Measurements from ENCODE around the gene CD52.
A peak's percentile ranks its signal among the peaks of the same experiment; 100 is the strongest.

The CD52 gene

GRCh38 chr1:26287811-26288210 lies 29.9 kb upstream of the CD52 start:
- H3K27ac ChIP-seq: peak overlapping the region; percentile 56
- ChIA-PET CTCF (interaction anchor here (1.4 kb wide), 1 partner anchor 27 kb away, joined by 3 read pairs; no protein-coding TSS in a partner anchor), POLR2A (ENCODE audit: low non-redundant PET) (interaction anchor here (0.7 kb wide), 1 partner anchor 8 kb away, joined by 3 read pairs; the partner anchor contains the start of gene SH3BGRL3)
- DNase-seq (ENCODE audit: low spot score): no peak
- no peak for TF ChIP-seq CTCF (conservative IDR thresholded peaks at IDR 0.05; ENCODE audit: low read depth)

GRCh38 chr1:26288311-26288941 lies 29.3 kb upstream of the CD52 start:
- H3K27ac ChIP-seq: peak overlapping the region; percentile 56
- DNase-seq (ENCODE audit: low spot score): no peak
- ChIA-PET CTCF (interaction anchor here (1.0 to 1.4 kb wide), 3 partner anchors 10 to 103 kb away, joined by 3 to 5 read pairs (median 4); no protein-coding TSS in a partner anchor), POLR2A (ENCODE audit: low non-redundant PET) (no interaction called here)
- TF ChIP-seq CTCF (conservative IDR thresholded peaks at IDR 0.05; ENCODE audit: low read depth): no peak

GRCh38 chr1:26289158-26290059 lies 28.3 kb upstream of the CD52 start:
- TF ChIP-seq CTCF (conservative IDR thresholded peaks at IDR 0.05; ENCODE audit: low read depth): no peak
- DNase-seq (ENCODE audit: low spot score): no peak
- peak overlapping the region; percentile 56 for H3K27ac ChIP-seq
- ChIA-PET POLR2A (ENCODE audit: low non-redundant PET) (no interaction called here), CTCF (interaction anchor here (0.8 to 1.4 kb wide), 4 partner anchors 11 to 102 kb away, joined by 3 to 5 read pairs (median 4); no protein-coding TSS in a partner anchor)

GRCh38 chr1:26290122-26290881 lies 27.5 kb upstream of the CD52 start:
- H3K27ac ChIP-seq: peak overlapping the region; percentile 56
- DNase-seq (ENCODE audit: low spot score): no peak
- TF ChIP-seq CTCF (conservative IDR thresholded peaks at IDR 0.05; ENCODE audit: low read depth): no peak
- ChIA-PET POLR2A (ENCODE audit: low non-redundant PET) (no interaction called here), CTCF (interaction anchor here (0.8 kb wide), 1 partner anchor 101 kb away, joined by 3 read pairs; no protein-coding TSS in a partner anchor)

- TF ChIP-seq CTCF (conservative IDR thresholded peaks at IDR 0.05; ENCODE audit: low read depth): no peak
- peak overlapping the region; percentile 56 for H3K27ac ChIP-seq
- no peak for DNase-seq (ENCODE audit: low spot score)
- CTCF ChIA-PET: no interaction called here
- POLR2A ChIA-PET (ENCODE audit: low non-redundant PET): no interaction called here
These were observed 26.9 kb upstream of the CD52 start for GRCh38 chr1:26290882-26291261.

GRCh38 chr1:26291433-26291832 lies 26.3 kb upstream of the CD52 start:
- POLR2A ChIA-PET (ENCODE audit: low non-redundant PET): no interaction called here
- CTCF ChIA-PET: no interaction called here
- H3K27ac ChIP-seq: peak overlapping the region; percentile 56; the same call in 1 of the 2 replicates

More at GRCh38 chr1:26291433-26291832, 26.3 kb upstream of the CD52 start:
- no peak for DNase-seq (ENCODE audit: low spot score)
- no peak for TF ChIP-seq CTCF (conservative IDR thresholded peaks at IDR 0.05; ENCODE audit: low read depth)

All from RWPE1 (cell line).